Body of pancreas (tissue), 4 donors: Measurements from ENCODE around the gene ANP32A. TPM values are rescaled to one million over a fixed set of nuclear protein-coding genes. Genes with fewer than 3 reads are reported as not detected.
A peak's percentile ranks its signal among the peaks of the same experiment; 100 is the strongest.

Source experiments
- ATAC-seq: fragments of 150-250 bp; one replicate; pipeline ENCODE4 v1.9.1; 2016
- DNase-seq, 4 donors: peaks; one replicate each; pipeline ENCODE4 v3.0.0-alpha.2; 2019
- H3K27ac ChIP-seq, 4 donors: fragments of 200-600 bp; sonication (generic); 1 replicate in 3 of 4; 2 replicates in 1 of 4; pipeline versions ENCODE4 v1.5.1 to v1.6.1; 2016 to 2019; ENCODE audit warnings: mild to moderate bottlenecking in 1 of 4, mixed read lengths in 1 of 4, moderate library complexity in 1 of 4
- H3K27me3 ChIP-seq, 2 donors: fragments of 200-600 bp; sonication (generic); one replicate each; pipeline ENCODE4 v1.6.0; 2016; ENCODE audit warnings: mild to moderate bottlenecking in 1 of 2
- H3K36me3 ChIP-seq, 2 donors: fragments of 200-600 bp; sonication (generic); replicated peaks in 1 of 2; 2 replicates each; pipeline ENCODE4 v1.5.1; 2016; ENCODE audit warnings: low read depth in 2 of 2; ENCODE audit not compliant: insufficient read depth in 1 of 2
- H3K4me1 ChIP-seq: fragments of 200-600 bp; sonication (generic); one replicate; pipeline ENCODE4 v1.6.0; 2016
- H3K4me3 ChIP-seq, 2 donors: fragments of 200-600 bp; sonication (generic); 1 replicate in 1 of 2; 2 replicates in 1 of 2; pipeline ENCODE4 v1.5.1; 2016 to 2019
- H3K9me3 ChIP-seq, 3 donors: fragments of 200-600 bp; sonication (generic); 1 replicate in 2 of 3; 2 replicates in 1 of 3; pipeline ENCODE4 v1.5.1; 2016
- POLR2A ChIP-seq, 3 donors: fragments of 450-650 bp; IDR thresholded peaks; one replicate each; pipeline ENCODE4 v1.6.1; 2016; ENCODE audit warnings: antibody characterized with exemption in 3 of 3, mild to moderate bottlenecking in 2 of 3
- WGBS, 2 donors: methylation state at CpG; one replicate each; pipeline ENCODE4 v1.1.5; 2017; 5-methylcytosine and 5-hydroxymethylcytosine counted together
- intact Hi-C: fragments of 100-400 bp; cut with DNase I; formaldehyde crosslinking; loops from one replicate; pipeline ENCODE4 v1.15.1; 2023
- total RNA-seq, 2 donors: library from RNA; depleted of rRNA; stranded (reverse); fragments of >200 nt; gene quantifications; one replicate each; pipeline ENCODE4 v1.1.0, GENCODE V29; 2016
- TF ChIP-seq, protein P1 (sequence below), 7 experiments: fragments of 450-650 bp in 4 of 7; fragments of 200-600 bp in 3 of 7; sonication (generic) in 3 of 7; IDR thresholded peaks; one replicate each; pipeline ENCODE4 v1.5.1; 2016 to 2019; ENCODE audit warnings: antibody characterized with exemption in 7 of 7

The ANP32A gene
- total RNA-seq, 2 donors from 2014 or later = 27.7 to 37.4 TPM

DNA sequence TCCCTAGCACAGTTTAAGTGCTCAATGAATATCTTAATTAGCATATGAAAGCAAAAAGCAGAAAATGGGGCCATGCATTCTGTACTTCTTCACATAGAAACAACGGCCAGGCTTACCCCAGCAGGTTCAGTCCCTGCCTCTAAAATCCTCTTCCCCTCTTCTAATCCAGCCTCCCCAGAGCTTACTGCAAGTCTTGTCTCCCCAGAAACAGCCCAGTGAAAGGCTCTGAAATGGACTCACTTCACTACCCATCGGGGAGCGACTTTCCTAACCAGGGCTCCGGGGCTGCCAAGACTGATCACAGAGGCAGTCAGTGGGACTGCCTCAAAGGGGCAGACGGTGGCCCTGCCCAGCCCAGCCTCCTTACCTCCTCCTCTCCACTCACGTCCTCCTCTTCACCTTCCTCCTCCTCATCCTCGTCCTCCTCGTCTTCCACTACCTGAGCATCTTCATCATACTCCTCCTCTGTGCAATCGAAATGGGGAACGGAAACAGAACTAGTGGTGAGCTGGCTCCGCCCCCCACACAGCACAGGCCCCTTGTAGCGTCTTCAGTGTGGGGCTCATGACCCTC lies 38.0 kb downstream of the ANP32A start:
- WGBS, 2 donors = 76 to 89% methylated on average over 12 of the region's 12 CpGs
- Histone ChIP-seq H3K4me3 (no peak overlapping the region), H3K27me3 (no peaks in the 10 kb centered on the region), H3K36me3 (peaks cover 0 to 5% of the 10 kb centered on the region in 2 donors), H3K9me3 (no peaks in the 10 kb centered on the region), H3K4me1 (peaks cover 6% of the 10 kb centered on the region), H3K27ac (no peak overlapping the region)
- ATAC-seq (no peak), DNase-seq (no peak)
- intact Hi-C loops = loop anchor here (5.0 to 10.0 kb wide), 2 partner anchors 45 to 92 kb away; no protein-coding TSS in a partner anchor
- TF ChIP-seq, protein P1, sequence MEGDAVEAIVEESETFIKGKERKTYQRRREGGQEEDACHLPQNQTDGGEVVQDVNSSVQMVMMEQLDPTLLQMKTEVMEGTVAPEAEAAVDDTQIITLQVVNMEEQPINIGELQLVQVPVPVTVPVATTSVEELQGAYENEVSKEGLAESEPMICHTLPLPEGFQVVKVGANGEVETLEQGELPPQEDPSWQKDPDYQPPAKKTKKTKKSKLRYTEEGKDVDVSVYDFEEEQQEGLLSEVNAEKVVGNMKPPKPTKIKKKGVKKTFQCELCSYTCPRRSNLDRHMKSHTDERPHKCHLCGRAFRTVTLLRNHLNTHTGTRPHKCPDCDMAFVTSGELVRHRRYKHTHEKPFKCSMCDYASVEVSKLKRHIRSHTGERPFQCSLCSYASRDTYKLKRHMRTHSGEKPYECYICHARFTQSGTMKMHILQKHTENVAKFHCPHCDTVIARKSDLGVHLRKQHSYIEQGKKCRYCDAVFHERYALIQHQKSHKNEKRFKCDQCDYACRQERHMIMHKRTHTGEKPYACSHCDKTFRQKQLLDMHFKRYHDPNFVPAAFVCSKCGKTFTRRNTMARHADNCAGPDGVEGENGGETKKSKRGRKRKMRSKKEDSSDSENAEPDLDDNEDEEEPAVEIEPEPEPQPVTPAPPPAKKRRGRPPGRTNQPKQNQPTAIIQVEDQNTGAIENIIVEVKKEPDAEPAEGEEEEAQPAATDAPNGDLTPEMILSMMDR (IDR thresholded peaks at IDR 0.05) = no peak
- no peak for TF ChIP-seq POLR2A (IDR thresholded peaks at IDR 0.05)

DNA sequence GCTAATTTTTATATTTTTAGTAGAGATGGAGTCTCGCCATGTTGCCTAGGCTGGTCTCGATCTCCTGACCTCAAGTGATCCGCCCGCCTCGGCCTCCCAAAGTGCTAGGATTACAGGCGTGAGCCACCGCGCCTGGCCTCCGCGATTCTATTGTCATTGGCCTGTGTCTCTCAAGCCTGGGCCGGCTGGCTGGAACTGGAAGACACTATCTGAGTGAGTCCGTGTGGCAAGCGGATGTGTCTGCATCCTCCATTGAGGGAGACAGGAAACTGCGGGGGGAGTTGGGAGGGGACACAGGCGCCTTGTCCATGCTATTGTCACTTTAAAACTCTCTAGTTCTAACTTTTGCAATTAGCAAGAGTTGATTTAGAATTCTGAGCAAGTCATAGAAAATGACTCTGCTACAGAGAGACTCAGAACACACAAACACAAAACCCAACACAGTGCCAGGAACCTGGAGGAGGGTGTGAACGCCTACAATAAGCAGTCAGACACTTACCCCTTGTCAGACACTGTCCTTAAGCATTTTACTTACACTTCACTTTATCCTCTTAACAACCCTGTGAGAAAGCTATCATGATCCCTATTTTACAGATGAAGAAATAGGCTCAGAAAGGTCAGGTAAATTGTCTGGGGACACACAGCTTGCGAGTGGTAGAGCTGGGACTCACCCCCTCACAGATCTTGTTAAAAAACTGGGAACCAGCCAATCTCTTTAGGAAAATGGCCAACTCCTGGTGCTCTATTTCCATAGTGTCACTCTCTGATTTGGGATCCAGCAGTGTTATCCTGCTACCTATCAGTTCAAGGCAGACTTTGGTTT lies 38.7 kb downstream of the ANP32A start:
- ATAC-seq (no peak), DNase-seq (peak in 1 of 4 donors; percentile 53)
- Histone ChIP-seq H3K4me3 (no peak overlapping the region), H3K27ac (peak overlapping the region in 1 of 4 donors; percentile 33), H3K27me3 (no peaks in the 10 kb centered on the region), H3K36me3 (peaks cover 0 to 5% of the 10 kb centered on the region in 2 donors), H3K4me1 (no peaks in the 10 kb centered on the region), H3K9me3 (no peaks in the 10 kb centered on the region)
- TF ChIP-seq, protein P1 (IDR thresholded peaks at IDR 0.05) = no peak
- TF ChIP-seq POLR2A (IDR thresholded peaks at IDR 0.05) = no peak
- intact Hi-C loops = loop anchor here (5.0 to 10.0 kb wide), 2 partner anchors 45 to 93 kb away; no protein-coding TSS in a partner anchor
- 76 to 92% methylated on average over 15 to 17 of the region's 17 CpGs for WGBS, 2 donors

DNA sequence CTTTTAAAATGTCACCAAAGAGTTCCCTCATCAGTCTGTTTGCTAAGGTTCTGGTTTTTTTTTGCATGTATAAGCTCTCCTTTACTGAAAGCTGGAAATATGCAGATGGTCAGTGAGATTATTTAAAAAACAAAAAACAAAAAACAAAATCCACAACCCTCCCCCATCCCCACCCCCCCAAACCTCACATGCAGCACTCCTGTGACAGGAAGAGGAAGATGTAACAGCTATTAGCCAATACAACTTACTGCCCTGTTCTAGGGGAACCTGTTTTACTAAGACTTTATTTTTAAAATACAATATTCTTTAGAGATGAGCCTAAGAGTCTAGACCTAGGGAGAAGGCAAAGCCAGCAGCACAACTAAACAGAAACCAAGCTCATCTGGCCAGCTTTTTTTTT lies 39.5 kb downstream of the ANP32A start:
- TF ChIP-seq, protein P1 (IDR thresholded peaks at IDR 0.05) = no peak
- no peak for TF ChIP-seq POLR2A (IDR thresholded peaks at IDR 0.05)
- H3K27me3 ChIP-seq = no peaks in the 10 kb centered on the region
- no peaks in the 10 kb centered on the region for H3K4me1 ChIP-seq
- ATAC-seq (no peak), DNase-seq (no peak)
- H3K9me3 ChIP-seq = no peaks in the 10 kb centered on the region
- peaks cover 0 to 5% of the 10 kb centered on the region in 2 donors for H3K36me3 ChIP-seq
- intact Hi-C loops = loop anchor here (5.0 to 10.0 kb wide), 2 partner anchors 46 to 94 kb away; no protein-coding TSS in a partner anchor
- peak overlapping the region in 1 of 4 donors; percentile 33 for H3K27ac ChIP-seq
- H3K4me3 ChIP-seq = no peak overlapping the region

DNA sequence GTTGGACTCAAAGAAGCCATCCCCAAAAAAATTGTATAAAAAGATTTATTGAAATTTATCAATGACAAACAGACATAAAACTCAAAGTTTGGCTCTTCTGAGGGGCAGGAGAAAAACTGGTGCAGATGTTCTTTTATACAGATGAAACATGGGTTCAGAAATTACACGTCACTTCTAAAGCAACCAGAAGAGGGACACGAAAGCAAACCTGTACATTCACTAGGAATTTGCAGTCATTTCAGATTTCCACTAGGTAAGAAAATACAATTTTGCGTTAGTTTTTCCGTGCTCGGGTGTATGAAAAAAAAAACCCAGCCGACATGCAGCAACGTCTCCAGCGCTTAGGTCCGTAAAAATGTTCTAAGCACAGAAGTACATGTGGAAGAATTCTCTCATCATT lies 41.8 kb downstream of the ANP32A start:
- Histone ChIP-seq H3K36me3 (peaks cover 0 to 5% of the 10 kb centered on the region in 2 donors), H3K9me3 (no peaks in the 10 kb centered on the region), H3K27ac (no peak overlapping the region), H3K27me3 (no peaks in the 10 kb centered on the region), H3K4me3 (no peak overlapping the region), H3K4me1 (no peaks in the 10 kb centered on the region)
- TF ChIP-seq, protein P1 (IDR thresholded peaks at IDR 0.05) = no peak
- no peak for TF ChIP-seq POLR2A (IDR thresholded peaks at IDR 0.05)
- DNase-seq (no peak), ATAC-seq (no peak)
- intact Hi-C loops = no loop called here
- WGBS, 2 donors = 90 to 91% methylated on average over 9 of the region's 9 CpGs
